Gastroesophageal sphincter (tissue), 4 donors: ENCODE results near the gene COBLL1. TPM values are rescaled to one million over a fixed set of nuclear protein-coding genes. Genes with fewer than 3 reads are reported as not detected.

ENCODE experiments used
- ATAC-seq: fragments of 150-250 bp; one replicate; pipeline ENCODE4 v1.9.1; 2016; ENCODE audit warnings: mild to moderate bottlenecking, moderate library complexity
- H3K27ac ChIP-seq, 4 donors: fragments of 200-600 bp; sonication (generic) in 3 of 4; 1 replicate in 3 of 4; 2 replicates in 1 of 4; pipeline ENCODE4 v1.5.1; 2016 to 2019
- H3K27me3 ChIP-seq: fragments of 200-600 bp; sonication (generic); one replicate; pipeline ENCODE4 v1.5.1; 2019
- H3K36me3 ChIP-seq, 2 donors: fragments of 200-600 bp; sonication (generic); one replicate each; pipeline ENCODE4 v1.5.1; 2019; ENCODE audit warnings: control low read depth in 1 of 2
- H3K4me1 ChIP-seq, 3 donors: fragments of 200-600 bp; sonication (generic); 1 replicate in 2 of 3; 2 replicates in 1 of 3; pipeline ENCODE4 v1.5.1; 2016 to 2019; ENCODE audit warnings: control low read depth in 2 of 3
- H3K4me3 ChIP-seq, 2 donors: fragments of 200-600 bp; sonication (generic); one replicate each; pipeline ENCODE4 v1.5.1; 2019; ENCODE audit warnings: mild to moderate bottlenecking in 1 of 2, moderate library complexity in 1 of 2
- H3K9me3 ChIP-seq, 3 donors: fragments of 200-600 bp; sonication (generic); one replicate each; pipeline ENCODE4 v1.5.1; 2017 to 2019; ENCODE audit warnings: control low read depth in 2 of 3
- CTCF ChIP-seq, 4 experiments: fragments of 200-600 bp in 2 of 4; fragments of 450-650 bp in 2 of 4; sonication (generic) in 1 of 4; IDR thresholded peaks; one replicate each; pipeline ENCODE4 v1.5.1; 2017 to 2019; ENCODE audit warnings: antibody characterized with exemption in 4 of 4, mild to moderate bottlenecking in 2 of 4, moderate library complexity in 2 of 4
- EP300 ChIP-seq: sonication (generic); formaldehyde crosslinking; IDR thresholded peaks from one replicate; pipeline ENCODE4 v1.6.1; 2017; ENCODE audit warnings: antibody characterized with exemption, mild to moderate bottlenecking
- POLR2A ChIP-seq, 2 donors: fragments of 450-650 bp; IDR thresholded peaks; one replicate each; pipeline ENCODE4 v1.6.1; 2017; ENCODE audit warnings: antibody characterized with exemption in 2 of 2, mild to moderate bottlenecking in 2 of 2, moderate library complexity in 1 of 2
- POLR2AphosphoS5 ChIP-seq: sonication (generic); formaldehyde crosslinking; IDR thresholded peaks from one replicate; pipeline ENCODE4 v1.6.1; 2017; ENCODE audit warnings: antibody characterized with exemption
- WGBS, 2 donors: methylation state at CpG; one replicate each; pipeline ENCODE4 v1.1.5; 2018; ENCODE audit warnings: low coverage in 1 of 2; 5-methylcytosine and 5-hydroxymethylcytosine counted together
- total RNA-seq, 4 donors: library from RNA; depleted of rRNA; stranded (reverse); fragments of >200 nt; gene quantifications; one replicate each; pipeline ENCODE4 v1.1.0, GENCODE V29; 2016

Gene COBLL1
- total RNA-seq, result 10 to 100 TPM; 25.7 to 71.6 (median 56.6) TPM

- TF ChIP-seq EP300 (no peak), POLR2A (IDR thresholded peaks at IDR 0.05) (peak in 1 of 2 donors; percentile 0), CTCF (IDR thresholded peaks at IDR 0.05) (peak; percentile 88 to 92 (median 89)), POLR2AphosphoS5 (peak; percentile 9)
- peak within 1 kb of the TSS; percentile 91 to 98 (median 95) for H3K27ac ChIP-seq
- H3K9me3 ChIP-seq, result no peaks in the 10 kb centered on the region
- peak; percentile 84 for ATAC-seq
- peaks cover 0 to 33% (median 3%) of the 10 kb centered on the region in 3 donors for H3K4me1 ChIP-seq
- H3K4me3 ChIP-seq, result peak within 1 kb of the TSS; percentile 90 to 94
- 0 to 3% methylated on average over 7 to 8 of the region's 57 CpGs for WGBS, 2 donors
- no peaks in the 10 kb centered on the region for H3K36me3 ChIP-seq
- no peaks in the 10 kb centered on the region for H3K27me3 ChIP-seq
Measured at GRCh38 chr2:164841719-164842623, at the start of gene COBLL1. TSS of gene COBLL1 (minus strand) at chr2:164841823. CDS start at chr2:164841196, 627 bp downstream.

GRCh38 chr2:164890544-164890943 lies 48.9 kb upstream of the COBLL1 start:
- 47 to 49% methylated on average over 4 of the region's 4 CpGs for WGBS, 2 donors
- H3K27ac ChIP-seq, result no peak overlapping the region
- TF ChIP-seq POLR2A (IDR thresholded peaks at IDR 0.05), result no peak
- no peak for TF ChIP-seq EP300
- no peak for TF ChIP-seq POLR2AphosphoS5
- no peak for TF ChIP-seq CTCF (IDR thresholded peaks at IDR 0.05)
- ATAC-seq, result no peak
- H3K4me1 ChIP-seq, result peaks cover 0 to 8% (median 0%) of the 10 kb centered on the region in 3 donors
- no peak overlapping the region for H3K4me3 ChIP-seq
- no peaks in the 10 kb centered on the region for H3K9me3 ChIP-seq
- no peaks in the 10 kb centered on the region for H3K36me3 ChIP-seq
- no peaks in the 10 kb centered on the region for H3K27me3 ChIP-seq

GRCh38 chr2:164888592-164888991 lies 47.0 kb upstream of the COBLL1 start:
- Histone ChIP-seq H3K27ac (no peak overlapping the region), H3K9me3 (no peaks in the 10 kb centered on the region), H3K36me3 (no peaks in the 10 kb centered on the region), H3K27me3 (no peaks in the 10 kb centered on the region), H3K4me3 (no peak overlapping the region), H3K4me1 (peaks cover 0 to 8% (median 0%) of the 10 kb centered on the region in 3 donors)
- TF ChIP-seq POLR2A (IDR thresholded peaks at IDR 0.05) (no peak), EP300 (no peak), POLR2AphosphoS5 (no peak), CTCF (IDR thresholded peaks at IDR 0.05) (no peak)
- ATAC-seq, result no peak
- WGBS, 2 donors, result 90% methylated on average over 3 of the region's 3 CpGs; no CpG with 5 or more reads in 1 of the 2 donors

GRCh38 chr2:164887434-164888144 lies 46.0 kb upstream of the COBLL1 start:
- no peaks in the 10 kb centered on the region for H3K27me3 ChIP-seq
- H3K27ac ChIP-seq, result no peak overlapping the region
- H3K9me3 ChIP-seq, result no peaks in the 10 kb centered on the region
- H3K4me1 ChIP-seq, result peaks cover 0 to 11% (median 0%) of the 10 kb centered on the region in 3 donors
- no peak for ATAC-seq
- no peaks in the 10 kb centered on the region for H3K36me3 ChIP-seq
- no peak for TF ChIP-seq CTCF (IDR thresholded peaks at IDR 0.05)
- WGBS, 2 donors, result 59 to 73% methylated on average over 3 to 4 of the region's 4 CpGs
- no peak overlapping the region for H3K4me3 ChIP-seq
